Lung microvascular endothelial cell (primary cell): ENCODE results near the gene CEP128. TPM values are rescaled to one million over a fixed set of nuclear protein-coding genes. Genes with fewer than 3 reads are reported as not detected.
A peak's percentile ranks its signal among the peaks of the same experiment; 100 is the strongest.

Source experiments
- DNase-seq, 2 donors: peaks; one replicate each; pipeline versions ENCODE4 v3.0.0 to v3.0.0-alpha.2; 2010; ENCODE audit warnings: low read depth in 2 of 2
- total RNA-seq: library from RNA; depleted of rRNA; stranded (reverse); fragments of >200 nt; gene quantifications from 2 replicates; pipeline ENCODE4 v1.2.1, GENCODE V29; 2014

The CEP128 gene
- total RNA-seq, 1 donor from 2014 or later: 2.4 TPM

DNA sequence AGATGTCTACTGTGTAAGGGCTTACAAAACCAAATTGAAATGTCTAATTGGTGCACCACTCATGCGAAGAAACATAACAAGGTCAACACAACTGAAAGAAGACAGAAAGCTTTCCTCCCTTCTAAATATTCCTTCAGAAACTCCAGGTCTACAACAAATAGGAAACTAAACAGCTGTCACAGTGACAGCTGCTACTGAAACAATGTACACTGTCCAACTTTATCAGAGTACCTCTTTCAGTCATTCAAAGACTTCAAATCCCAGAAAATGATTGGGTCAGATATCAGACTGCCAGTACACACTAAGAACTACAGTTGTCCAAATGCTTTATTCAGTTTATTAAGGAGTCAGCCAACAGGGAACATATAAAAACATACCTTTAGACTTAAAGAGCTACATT is 35.2 kb downstream of the CEP128 start:
- DNase-seq: no peak

DNA sequence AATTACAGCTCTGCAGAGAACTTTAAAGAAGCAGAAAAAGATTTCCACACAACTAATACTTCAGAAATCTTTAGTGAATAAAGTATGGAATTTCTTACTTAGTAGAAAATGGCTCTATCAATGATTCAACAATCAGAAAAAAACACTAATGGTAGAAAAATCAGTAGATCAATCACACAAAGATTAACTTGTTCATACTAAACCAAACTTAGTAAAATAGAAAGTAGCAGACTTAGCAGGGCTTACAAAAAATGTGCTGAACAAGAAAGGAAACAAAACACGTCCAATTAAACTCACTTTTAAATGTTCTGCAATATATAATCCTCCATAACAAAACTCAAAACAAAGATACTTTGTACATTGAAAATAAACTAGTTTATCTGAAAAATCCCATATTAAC is 38.9 kb downstream of the CEP128 start:
- DNase-seq: no peak

DNA sequence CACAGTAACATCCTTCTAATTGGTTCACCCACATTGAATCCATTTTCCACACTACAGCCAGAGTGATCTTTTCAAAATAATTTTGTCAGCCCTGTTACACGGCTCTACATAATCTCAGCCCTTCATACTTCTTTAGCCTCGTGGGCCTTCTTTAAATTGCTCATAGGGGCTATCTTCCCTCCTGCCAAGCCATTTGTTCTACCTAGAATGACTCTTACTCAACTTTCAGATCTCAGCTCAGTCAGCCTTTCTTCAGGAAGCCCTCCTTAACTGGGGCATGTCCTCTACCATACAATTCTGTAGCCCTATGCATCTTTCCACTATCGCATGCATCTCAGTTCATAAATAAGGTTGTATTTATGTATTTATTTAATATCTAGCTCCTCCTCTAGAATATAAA is 39.7 kb downstream of the CEP128 start:
- DNase-seq: no peak

DNA sequence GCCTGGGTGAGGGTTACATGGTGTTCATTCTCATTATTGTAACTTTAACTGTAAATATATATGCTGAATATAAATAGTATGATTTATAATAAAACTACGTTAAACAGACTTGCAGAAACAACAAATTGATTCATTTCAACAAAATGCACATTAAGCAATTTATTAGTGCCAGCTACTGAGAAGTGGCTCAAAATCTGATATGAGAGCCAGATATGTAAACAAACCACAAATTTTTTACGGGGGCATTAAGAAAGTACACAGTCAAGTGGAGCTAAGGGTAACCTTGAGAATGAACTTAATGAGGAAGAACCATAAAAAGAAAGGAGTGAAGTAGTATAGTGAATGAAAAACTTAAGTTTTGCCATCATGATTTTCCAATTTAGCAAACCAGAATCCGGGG is 40.3 kb downstream of the CEP128 start:
- no peak for DNase-seq

DNA sequence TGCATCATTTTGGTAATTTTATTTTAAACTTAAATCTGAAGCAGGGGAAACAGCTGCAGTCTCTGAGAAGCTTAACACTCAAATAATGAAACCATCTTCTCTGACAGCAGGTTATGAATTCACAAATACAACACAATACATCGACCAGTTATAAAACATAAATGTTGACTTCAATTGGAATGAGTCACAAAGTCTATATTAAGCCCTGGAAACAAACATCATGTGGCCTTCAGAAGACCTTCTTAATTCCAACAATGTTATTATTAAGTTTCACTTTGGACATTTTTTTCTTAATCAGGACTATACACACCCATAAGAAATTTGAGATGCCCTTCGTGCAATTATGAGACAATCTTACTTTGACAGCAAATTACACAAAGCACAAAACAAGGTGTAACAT is 68.9 kb downstream of the CEP128 start:
- peak in 1 of 2 donors; percentile 64 for DNase-seq

DNA sequence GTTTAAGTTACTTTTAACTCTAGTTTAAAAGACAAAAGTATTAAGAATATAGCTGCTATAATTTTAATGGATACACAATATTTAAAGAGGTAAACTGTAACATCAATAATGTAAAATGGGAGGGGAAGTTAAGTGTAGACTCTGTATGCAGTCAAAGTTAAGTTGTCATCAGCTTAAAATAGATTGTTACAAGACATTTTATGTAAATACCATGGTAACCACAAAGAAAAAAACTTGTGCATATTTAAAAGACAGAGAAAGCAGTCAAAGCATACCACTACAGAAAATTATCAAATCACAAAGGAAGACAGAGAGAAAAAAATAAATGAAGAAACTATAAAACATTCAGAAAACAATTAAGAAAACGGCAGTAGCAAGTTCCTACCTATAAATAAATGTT is 73.3 kb downstream of the CEP128 start:
- no peak for DNase-seq

DNA sequence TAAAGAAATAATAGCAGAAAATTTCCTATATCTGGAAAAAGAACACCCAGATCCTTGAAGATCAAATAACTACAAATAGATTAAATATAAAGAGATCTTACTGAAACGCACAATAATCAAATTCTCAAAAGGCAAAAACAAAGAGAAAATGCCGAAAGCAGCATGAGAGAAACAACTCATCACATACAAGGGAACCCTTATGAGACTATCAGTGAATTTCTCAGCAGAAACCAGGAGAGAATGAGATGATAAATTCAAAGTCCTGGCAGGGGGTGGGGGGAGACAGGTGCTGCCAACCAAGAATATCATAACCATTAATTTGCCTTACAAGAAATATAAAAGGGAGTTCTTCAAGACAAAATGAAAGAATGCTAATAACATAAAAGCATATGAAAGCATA is 73.7 kb downstream of the CEP128 start:
- DNase-seq: no peak

DNA sequence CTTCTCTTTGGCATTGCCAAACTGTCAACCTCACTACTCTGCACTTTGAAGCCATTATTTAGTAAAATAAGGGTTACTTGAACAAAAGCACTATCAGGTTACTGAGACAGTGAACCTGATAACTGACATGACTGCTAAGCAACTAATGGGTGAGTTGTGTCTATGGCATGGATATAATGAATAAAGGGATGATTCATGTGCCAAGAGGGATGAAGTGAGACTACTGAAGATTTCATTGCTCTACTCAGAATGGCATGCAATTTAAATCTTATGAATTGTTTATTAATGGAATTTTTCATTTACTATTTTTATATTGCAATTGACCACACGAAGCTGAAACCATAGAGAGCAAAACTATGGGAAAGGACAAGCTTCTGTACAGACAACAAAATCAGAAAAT is 74.4 kb downstream of the CEP128 start:
- DNase-seq: no peak

DNA sequence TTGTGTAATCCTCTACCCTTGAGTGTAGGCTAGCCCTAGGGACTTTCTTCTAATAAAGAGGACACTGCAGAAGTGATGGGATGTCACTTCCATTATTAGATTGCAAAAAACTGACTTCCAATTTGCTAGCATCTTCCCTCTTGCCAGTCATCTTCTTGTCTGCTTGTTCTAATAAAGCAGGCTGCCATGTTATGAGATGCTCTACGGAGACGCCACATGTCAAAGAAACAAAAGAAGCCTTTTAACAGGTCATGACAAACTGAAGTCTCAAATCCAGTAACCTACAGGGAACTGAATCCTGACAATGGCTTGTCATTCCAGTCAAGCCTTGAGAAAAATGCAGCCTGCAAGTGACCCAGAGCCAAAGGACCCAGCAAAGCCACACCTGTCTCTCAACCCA is 76.0 kb downstream of the CEP128 start:
- DNase-seq: no peak

DNA sequence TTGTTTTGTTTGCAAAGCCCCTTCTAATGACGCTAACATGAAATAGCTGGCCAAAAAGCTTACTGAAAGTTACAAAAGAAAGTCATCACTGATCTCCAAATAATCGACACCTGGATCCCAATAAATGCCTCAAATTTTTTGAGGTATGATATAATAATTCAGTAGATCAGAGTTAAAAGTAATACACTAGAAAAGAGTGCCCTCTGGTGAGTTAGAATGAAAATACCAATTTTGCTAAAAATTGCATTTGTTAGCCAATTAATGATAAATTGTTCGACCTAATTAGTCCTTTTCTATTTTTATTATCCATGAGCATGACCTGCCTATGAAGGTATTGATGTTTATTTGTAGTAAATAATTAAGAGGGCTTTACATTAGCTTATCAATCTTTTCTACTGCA is 78.6 kb downstream of the CEP128 start:
- peak in 1 of 2 donors; percentile 3 for DNase-seq

DNA sequence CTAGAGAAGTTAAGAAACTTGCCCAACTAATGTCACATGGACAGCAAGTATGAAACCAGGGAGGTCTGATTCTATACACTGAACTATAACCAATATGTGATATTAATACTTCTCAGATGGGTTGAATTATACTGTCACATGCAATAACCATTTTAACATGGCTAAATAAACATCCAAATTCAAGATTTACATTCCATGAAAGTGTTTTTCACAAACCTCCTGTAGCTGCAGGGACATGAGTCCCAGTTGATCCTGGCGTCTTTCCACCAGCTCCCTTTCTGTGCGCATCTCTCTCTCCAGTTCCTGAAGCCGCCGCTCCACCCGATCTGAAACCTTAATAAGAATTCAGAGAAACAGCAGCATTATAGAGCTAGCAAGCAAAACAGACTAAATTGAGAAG is 79.0 kb downstream of the CEP128 start:
- no peak for DNase-seq

DNA sequence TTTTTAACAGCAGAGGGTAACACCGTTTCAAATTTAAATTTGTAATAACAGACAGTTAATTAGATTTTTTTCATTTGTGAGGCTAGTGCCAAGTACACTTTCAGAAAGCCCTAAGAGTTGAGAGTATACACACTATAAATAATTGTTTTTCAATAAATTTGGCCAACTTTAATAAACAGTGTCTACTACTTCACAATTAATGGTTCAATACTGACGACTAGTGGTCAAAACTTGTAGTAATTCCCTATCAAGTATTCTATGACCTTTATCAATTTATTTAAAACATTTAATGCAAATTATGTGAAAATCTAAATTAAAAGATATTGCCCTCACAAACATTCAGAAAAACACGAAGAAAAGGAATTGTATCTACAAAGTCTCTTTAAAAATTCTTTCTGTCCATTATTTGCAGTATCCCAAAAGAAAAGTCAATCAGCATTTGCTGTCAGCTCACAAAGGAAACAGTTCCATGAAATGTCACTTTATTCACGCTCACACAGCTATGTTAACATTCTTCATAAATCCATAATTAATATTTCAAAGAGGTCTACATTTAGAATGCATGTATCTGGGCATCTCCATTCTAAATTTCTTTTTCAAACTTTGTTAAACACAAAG is 91.2 kb downstream of the CEP128 start:
- DNase-seq: peak; percentile 62 to 70

DNA sequence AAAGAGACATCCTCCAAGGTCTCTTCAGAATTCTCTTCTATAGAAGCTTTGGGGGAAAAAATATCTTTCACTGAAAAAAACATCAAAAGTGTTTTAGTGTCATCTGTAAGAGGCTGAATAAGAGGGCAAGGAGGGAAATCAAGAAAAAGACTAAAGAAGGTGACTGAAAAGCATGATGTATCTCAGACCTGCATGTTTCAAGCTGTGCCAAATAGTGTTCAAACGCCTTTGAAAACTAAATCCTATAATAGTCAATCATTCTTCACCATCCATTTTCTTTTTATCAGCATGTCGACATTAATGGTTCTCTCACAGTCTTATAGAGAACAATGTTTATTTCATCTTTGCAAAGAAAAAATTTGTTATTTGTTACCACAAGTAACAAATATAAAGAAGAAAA is 94.5 kb downstream of the CEP128 start:
- no peak for DNase-seq

DNA sequence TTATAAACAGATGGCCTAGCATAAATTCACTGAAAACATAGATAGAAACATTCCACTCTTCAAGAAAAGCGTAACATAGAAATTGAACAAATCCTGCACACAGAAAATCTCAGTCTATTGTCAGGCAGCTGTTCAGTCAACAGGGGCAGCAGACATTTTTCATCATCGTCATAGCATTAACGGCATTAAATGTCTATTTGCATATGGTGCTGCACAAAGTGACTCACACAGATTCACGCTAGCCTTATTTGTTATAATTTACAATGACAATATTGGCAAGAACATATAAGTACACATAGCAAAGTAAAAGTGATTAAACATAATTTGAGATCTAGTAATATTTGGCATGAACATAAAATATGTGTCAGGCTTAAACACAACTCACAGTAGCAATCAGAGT is 95.7 kb downstream of the CEP128 start:
- DNase-seq: no peak

DNA sequence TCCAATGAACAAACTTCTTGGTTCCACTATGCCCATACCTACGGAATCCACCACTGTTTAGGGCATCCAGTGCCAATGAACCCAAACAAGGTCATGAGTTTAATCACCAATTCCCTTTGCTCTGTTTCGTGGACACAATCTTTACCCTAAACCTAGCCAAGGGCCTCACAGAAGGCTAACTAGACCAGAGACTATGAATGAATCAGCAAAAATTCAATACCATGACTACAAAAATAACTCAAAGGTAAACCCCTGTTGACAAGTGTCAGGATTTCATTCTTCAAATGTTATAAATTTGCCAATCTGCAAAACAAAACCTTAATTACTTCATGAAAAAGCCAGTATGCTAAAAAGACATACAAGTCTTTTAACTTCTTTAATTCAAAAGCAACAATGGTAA is 96.7 kb downstream of the CEP128 start:
- no peak for DNase-seq

DNA sequence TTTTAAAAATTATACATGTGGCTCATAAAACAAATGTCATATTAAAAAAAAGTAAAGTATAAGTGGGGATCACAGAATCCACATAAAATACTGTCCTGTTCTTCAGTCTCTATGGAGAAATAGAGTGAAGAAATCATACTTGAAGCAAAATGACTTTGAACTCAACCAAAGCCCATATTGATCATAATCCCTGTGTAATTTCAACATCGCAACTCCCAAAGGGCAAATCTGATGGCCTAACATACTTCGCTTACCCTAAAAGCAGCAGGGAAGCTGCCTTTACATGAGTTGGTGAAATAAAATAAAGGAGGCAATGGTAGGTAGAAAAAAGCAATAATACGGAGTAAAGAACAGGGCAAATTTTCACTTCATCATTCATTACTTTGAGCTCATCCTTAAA is 101.8 kb downstream of the CEP128 start:
- DNase-seq: no peak

DNA sequence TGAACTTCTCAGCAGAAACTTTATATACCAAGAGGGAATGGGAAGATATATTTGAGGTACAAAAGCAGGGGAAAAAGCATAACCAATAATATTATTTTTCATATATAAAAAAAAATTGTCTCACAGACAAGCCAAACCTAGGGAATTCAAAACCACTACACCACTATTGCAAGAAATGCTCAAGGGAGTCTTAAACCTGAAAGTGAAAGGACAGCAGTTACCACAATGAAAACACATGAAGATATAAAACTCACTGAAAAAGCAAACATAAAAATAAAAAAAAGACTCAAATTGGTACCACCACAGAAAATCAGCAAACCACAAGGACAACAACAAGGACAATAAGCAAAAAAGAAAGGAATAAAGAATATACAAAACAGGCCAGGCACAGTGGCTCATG is 131.9 kb downstream of the CEP128 start:
- no peak for DNase-seq

DNA sequence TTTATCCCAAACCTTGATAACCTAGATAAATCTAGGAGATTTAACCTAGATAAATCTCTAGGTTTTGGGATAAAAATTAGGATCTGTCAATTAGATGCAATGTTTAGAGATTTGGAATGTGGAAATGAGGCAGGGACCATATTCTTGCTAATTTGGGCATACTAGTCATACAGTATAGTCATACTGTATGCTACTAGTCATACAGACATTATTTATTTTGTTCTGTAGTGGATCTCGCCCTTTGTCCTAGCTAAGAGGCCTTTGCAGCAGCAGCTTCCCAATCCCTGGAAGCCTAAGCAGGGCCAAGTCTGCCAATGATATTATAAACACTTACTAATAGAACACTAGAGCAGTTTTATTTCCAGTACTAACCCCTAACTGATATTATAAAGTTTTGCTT is 136.4 kb downstream of the CEP128 start:
- peak in 1 of 2 donors; percentile 2 for DNase-seq

DNA sequence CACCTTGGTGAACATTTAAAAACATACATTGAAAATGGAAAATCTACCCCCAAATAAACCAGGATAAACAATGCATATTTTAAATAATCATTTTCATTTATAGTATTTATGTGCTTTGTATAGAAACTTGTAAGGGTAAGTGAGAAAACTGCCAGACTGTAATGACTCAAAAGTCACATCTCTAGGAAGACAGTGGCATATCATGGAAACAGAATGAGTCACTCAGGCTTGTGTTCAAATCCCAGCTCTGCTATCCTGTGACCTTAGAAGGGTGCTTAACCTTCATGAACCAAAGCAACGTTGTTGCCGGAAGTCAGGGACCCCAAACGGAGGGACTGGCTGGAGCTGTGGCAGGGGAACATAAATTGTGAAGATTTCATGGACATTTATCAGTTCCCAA is 142.7 kb downstream of the CEP128 start:
- DNase-seq: no peak

DNA sequence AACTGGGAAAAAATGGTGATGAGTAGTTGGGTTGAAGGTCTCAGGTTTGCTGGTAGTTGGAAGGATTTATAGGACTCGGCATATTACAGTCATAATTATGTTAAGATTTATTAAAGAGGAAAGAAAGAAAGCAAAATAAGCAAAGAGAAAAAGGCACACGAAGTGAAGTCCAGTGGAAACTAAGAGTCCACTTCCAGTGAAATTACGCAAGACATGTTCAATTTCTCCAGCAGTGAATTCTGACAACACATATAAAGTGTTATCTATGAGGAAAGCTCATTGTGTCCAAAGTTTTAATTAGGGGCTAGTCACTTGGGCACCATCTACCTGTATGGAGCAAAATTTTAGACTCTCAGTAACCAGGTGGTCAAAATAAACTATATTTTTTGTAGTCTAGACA is 143.3 kb downstream of the CEP128 start:
- no peak for DNase-seq

DNA sequence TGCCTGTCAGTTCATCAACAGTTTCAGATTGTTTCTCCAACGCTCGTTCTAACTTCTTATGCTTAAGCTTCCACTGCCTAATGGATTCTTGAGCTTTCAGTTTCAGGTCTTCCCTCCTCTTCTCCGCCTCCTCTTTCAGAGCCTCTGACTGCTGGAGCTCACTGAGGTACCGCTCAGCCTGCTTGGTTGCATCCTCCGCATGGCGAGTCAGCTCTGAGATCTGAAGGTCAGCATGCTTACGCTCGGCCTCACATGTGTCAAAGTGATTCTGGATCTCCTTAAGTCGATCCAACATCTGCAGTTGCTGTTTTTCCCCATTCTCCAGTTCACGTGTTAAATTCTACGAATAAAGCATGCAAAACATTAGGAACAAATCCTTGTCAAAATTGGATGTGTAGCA is 148.8 kb downstream of the CEP128 start:
- DNase-seq: no peak

DNA sequence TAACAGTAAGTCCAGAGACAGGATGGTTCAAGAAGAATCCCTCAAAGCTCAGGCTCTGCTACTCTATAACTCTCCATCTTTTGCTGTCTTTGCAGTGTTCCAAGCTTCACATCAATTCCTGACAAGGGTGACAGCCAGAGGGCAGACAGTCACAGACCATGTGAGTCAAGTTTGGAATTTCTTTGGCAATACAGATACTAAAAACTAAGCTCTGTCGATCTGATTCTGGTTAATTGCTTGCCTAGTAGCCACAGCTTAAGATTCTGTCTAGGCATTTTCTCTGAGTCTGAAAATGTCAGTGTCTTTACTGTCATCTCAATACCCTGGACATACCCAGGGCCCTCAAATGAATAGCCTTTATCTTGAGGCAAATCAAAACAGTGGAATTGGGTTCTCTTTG is 153.7 kb downstream of the CEP128 start:
- DNase-seq: no peak

DNA sequence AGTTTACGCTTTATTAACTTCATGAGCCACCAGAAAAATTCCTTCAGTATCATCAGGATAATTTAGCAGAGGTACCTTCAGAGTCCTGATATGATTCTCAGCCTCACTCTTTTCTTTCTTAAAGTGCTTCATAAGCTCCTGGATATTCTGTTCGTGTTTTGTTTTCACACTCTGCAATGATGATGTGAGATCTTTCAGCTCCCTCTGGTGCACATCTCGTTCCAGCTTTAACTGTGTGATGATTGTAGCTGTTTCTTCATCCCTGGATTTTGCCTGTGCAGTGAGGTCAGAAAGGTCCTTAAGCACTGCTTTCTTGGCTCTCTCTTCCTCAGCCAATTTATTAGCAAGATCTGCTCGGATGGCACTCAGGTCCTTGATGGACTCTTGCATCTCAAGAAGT is 156.7 kb downstream of the CEP128 start:
- no peak for DNase-seq

DNA sequence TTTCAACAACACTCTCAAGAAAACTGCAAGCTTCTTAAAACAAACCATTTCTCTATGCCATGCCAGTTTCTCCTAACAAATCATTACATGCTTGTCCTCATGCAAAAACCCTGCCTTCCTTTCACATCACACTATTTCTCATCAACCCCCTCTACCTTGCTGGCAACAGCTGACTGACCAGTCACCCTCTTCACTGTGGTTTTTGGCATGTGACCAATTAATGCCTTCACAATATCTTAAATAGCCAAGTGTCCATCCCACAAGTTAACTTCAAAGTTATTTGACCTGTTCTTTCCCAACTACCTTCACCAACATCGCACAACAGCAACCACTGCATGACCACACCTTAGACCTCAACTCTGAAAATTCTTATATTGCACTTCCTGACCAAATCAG is 159.6 kb downstream of the CEP128 start:
- DNase-seq: peak in 1 of 2 donors; percentile 28
